Left ventricle myocardium inferior (tissue), 1 donor: ENCODE measurements around the gene CACNA2D2. TPM values are rescaled to one million over a fixed set of nuclear protein-coding genes. Genes with fewer than 3 reads are reported as not detected.

Experiments
- DNase-seq: peaks from one replicate; pipeline ENCODE4 v3.0.0-alpha.2; 2020
- H3K27ac ChIP-seq: fragments of 200-600 bp; replicated peaks from 2 replicates; pipeline ENCODE4 v1.8.0; 2021
- H3K27me3 ChIP-seq: fragments of 200-600 bp; 2 replicates; pipeline ENCODE4 v1.8.0; 2021; ENCODE audit warnings: low read depth
- H3K36me3 ChIP-seq: fragments of 200-600 bp; 2 replicates; pipeline ENCODE4 v1.8.0; 2021
- H3K4me1 ChIP-seq: fragments of 200-600 bp; 2 replicates; pipeline ENCODE4 v1.8.0; 2021
- H3K4me3 ChIP-seq: fragments of 200-600 bp; 2 replicates; pipeline ENCODE4 v1.8.0; 2021; ENCODE audit warnings: mild to moderate bottlenecking, moderate library complexity
- H3K9me3 ChIP-seq: fragments of 200-600 bp; replicated peaks from 2 replicates; pipeline ENCODE4 v1.8.0; 2021
- CTCF ChIP-seq: fragments of 200-600 bp; IDR thresholded peaks from 2 replicates; pipeline ENCODE4 v1.8.0; 2021; ENCODE audit warnings: antibody characterized with exemption, mild to moderate bottlenecking, borderline replicate concordance
- intact Hi-C: fragments of 100-400 bp; cut with micrococcal nuclease; formaldehyde crosslinking; loops from one replicate; pipeline ENCODE4 v1.11.0; 2022
- total RNA-seq: library from RNA; stranded (reverse); fragmentation: NEBNext Ultra II Directional; extraction: Animal tissue kit (Norgen Biotek cat#: 25700); gene quantifications from one replicate; pipeline ENCODE4 v1.2.1, GENCODE V29; 2021
- donor health status: DM: no; HTN: yes; CAD: no; lungs with severe emphysema.

The CACNA2D2 gene
- total RNA-seq, 1 donor from 2014 or later: 2.3 TPM

DNA sequence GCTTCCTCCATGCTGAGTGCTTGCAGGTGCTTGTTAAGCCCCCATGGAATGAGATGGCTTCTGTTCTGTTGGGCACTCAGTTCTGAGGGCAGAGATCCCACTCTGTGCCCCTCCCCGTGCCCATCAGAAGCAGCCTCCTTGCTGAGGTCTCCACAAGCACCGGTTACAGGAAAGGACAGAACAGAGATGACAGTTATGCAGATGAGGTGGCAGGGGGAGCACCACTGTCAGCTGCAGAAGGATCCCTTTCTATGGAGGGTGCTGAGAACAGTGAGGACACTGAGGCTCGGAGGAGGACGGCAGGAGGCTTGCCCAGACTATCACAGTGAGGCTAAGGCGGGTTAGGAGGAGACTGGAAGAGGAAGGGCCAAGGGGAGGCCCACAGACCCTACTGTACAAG is 12.4 kb downstream of the CACNA2D2 start:
- Histone ChIP-seq H3K4me3 (no peak overlapping the region), H3K27me3 (no peaks in the 10 kb centered on the region), H3K9me3 (no peaks in the 10 kb centered on the region), H3K4me1 (peaks cover 20% of the 10 kb centered on the region), H3K36me3 (no peaks in the 10 kb centered on the region), H3K27ac (no peak overlapping the region)
- DNase-seq: no peak
- TF ChIP-seq CTCF: no peak
- intact Hi-C loops: no loop called here

DNA sequence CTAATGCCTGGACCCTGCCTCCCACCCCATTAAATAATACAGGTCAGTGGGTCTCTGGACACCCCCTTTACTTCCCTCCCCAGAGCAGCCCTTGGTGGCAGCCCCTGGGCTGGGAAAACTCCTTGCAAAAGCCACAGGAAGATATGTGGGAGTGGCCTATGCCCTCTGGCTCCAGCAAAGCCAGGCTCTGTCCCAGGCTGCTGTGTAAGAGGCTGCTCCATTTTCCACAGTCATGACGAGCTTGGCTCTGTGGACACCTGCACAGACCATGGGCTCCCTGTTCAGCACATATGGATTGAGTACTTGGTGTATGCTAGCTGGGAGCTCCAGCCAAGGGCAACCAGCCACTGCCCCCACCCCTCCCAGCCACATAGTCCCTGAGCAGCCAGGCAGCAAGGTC is 13.0 kb downstream of the CACNA2D2 start:
- Histone ChIP-seq H3K4me1 (peaks cover 20% of the 10 kb centered on the region), H3K27me3 (no peaks in the 10 kb centered on the region), H3K36me3 (no peaks in the 10 kb centered on the region), H3K27ac (no peak overlapping the region), H3K9me3 (no peaks in the 10 kb centered on the region), H3K4me3 (no peak overlapping the region)
- no peak for DNase-seq
- TF ChIP-seq CTCF: no peak
- intact Hi-C loops: no loop called here

- no peak for DNase-seq
- TF ChIP-seq CTCF: no peak
- Histone ChIP-seq H3K4me1 (peaks cover 20% of the 10 kb centered on the region), H3K36me3 (no peaks in the 10 kb centered on the region), H3K9me3 (no peaks in the 10 kb centered on the region), H3K27me3 (no peaks in the 10 kb centered on the region), H3K27ac (no peak overlapping the region), H3K4me3 (no peak overlapping the region)
- intact Hi-C loops: no loop called here
These were observed 16.3 kb downstream of the CACNA2D2 start for GRCh38 chr3:50487181-50487580.

GRCh38 chr3:50486219-50486888 is 17.1 kb downstream of the CACNA2D2 start:
- H3K9me3 ChIP-seq: no peaks in the 10 kb centered on the region
- H3K4me3 ChIP-seq: no peak overlapping the region
- H3K36me3 ChIP-seq: no peaks in the 10 kb centered on the region
- no peaks in the 10 kb centered on the region for H3K27me3 ChIP-seq
- DNase-seq: no peak
- TF ChIP-seq CTCF: no peak
- intact Hi-C loops: no loop called here
- peaks cover 12% of the 10 kb centered on the region for H3K4me1 ChIP-seq
- H3K27ac ChIP-seq: no peak overlapping the region

GRCh38 chr3:50484722-50485121 is 18.7 kb downstream of the CACNA2D2 start:
- H3K4me3 ChIP-seq: no peak overlapping the region
- intact Hi-C loops: no loop called here
- no peaks in the 10 kb centered on the region for H3K9me3 ChIP-seq
- no peak for DNase-seq
- H3K4me1 ChIP-seq: no peaks in the 10 kb centered on the region
- H3K27ac ChIP-seq: no peak overlapping the region
- H3K36me3 ChIP-seq: no peaks in the 10 kb centered on the region
- TF ChIP-seq CTCF: no peak
- no peaks in the 10 kb centered on the region for H3K27me3 ChIP-seq
